ENCODE results near the gene BEND7. TPM values are rescaled to one million over a fixed set of nuclear protein-coding genes. Genes with fewer than 3 reads are reported as not detected.
"Not testable (repeated sequence)": the region's sequence is repeated elsewhere in the genome, so short reads cannot be mapped to it uniquely, and the experiment has no call there.

The BEND7 gene
- total and polyA plus RNA-seq, 8 donors: 4.6 to 32.1 (median 21.0) TPM

DNA sequence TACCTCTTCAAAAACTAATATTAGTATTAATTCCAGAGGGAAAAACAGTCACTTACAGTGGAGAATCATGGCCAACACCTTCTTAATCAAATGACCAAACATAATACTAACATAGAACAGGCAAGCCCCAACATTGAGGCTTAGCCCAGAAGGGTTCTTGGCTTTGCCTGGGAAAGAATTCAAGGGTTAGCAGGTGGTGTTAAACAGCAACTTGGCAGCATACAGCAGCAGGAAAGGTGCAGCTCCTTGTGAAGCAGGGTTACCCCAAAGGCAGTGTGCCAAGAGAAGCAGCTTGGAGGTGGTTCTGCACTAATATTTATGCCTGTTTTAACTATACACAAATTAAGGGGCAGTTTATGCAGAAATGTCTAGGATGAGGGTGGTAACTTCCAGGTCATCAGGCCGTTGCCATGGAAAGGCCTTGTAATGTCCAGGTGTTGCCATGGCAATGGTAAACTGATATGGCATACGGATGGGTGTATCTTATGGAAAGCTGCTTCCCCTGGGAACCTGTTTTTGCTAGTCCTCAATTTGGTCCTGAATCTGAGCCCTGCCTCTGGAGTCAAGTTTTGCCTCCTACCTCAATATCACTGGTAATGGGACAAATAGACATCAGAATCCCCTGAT, 27.2 kb upstream of the BEND7 start:
- Histone ChIP-seq H3K9me3 (peaks cover 0 to 7% (median under 1%) of the 10 kb centered on the region in 4 donors), H3K27me3 (no peaks in the 10 kb centered on the region), H3K4me3 (no peak overlapping the region), H3K36me3 (no peaks in the 10 kb centered on the region), H3K4me1 (no peaks in the 10 kb centered on the region), H3K27ac (no peak overlapping the region)
- intact Hi-C loops (cut with DNase I; ENCODE audit: low total_unique reads): no loop called here
- TF ChIP-seq POLR2A (IDR thresholded peaks at IDR 0.05) (no peak), POLR2AphosphoS5 (IDR thresholded peaks at IDR 0.05) (no peak), EP300 (IDR thresholded peaks at IDR 0.05) (no peak)
- TF ChIP-seq, protein P1, sequence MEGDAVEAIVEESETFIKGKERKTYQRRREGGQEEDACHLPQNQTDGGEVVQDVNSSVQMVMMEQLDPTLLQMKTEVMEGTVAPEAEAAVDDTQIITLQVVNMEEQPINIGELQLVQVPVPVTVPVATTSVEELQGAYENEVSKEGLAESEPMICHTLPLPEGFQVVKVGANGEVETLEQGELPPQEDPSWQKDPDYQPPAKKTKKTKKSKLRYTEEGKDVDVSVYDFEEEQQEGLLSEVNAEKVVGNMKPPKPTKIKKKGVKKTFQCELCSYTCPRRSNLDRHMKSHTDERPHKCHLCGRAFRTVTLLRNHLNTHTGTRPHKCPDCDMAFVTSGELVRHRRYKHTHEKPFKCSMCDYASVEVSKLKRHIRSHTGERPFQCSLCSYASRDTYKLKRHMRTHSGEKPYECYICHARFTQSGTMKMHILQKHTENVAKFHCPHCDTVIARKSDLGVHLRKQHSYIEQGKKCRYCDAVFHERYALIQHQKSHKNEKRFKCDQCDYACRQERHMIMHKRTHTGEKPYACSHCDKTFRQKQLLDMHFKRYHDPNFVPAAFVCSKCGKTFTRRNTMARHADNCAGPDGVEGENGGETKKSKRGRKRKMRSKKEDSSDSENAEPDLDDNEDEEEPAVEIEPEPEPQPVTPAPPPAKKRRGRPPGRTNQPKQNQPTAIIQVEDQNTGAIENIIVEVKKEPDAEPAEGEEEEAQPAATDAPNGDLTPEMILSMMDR (IDR thresholded peaks at IDR 0.05): no peak
- DNase-seq: peak in 1 of 2 donors; percentile 25
- WGBS, 5 donors: 39 to 62% (median 54%) methylated on average over 2 of the region's 2 CpGs

DNA sequence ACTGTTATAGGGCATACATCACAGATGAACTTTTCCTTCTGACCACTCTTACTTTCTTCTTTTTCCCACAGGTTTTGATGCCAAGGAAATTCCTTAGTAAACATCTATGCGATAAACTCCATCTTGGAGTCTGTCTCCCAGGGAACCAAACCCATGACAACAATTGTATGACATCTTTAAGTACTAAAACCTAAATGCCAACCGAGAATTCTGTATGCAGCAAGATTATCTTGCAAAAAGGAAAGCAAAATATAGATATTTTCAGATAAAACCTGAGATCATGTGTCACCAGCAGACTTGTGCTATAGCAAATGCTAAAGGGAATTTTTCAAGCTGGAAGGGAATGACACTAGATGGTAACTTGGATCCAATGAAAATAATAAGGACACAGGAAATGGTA, 22.0 kb upstream of the BEND7 start:
- intact Hi-C loops (cut with DNase I; ENCODE audit: low total_unique reads): no loop called here
- no peaks in the 10 kb centered on the region for H3K36me3 ChIP-seq
- 67 to 88% (median 83%) methylated on average over 2 of the region's 2 CpGs for WGBS, 5 donors
- peaks cover 0 to 26% (median 17%) of the 10 kb centered on the region in 4 donors for H3K9me3 ChIP-seq
- no peak for DNase-seq
- no peak for TF ChIP-seq POLR2A (IDR thresholded peaks at IDR 0.05)
- TF ChIP-seq, protein P1 (IDR thresholded peaks at IDR 0.05): no peak
- TF ChIP-seq POLR2AphosphoS5 (IDR thresholded peaks at IDR 0.05): no peak
- no peak for TF ChIP-seq EP300 (IDR thresholded peaks at IDR 0.05)
- no peak overlapping the region for H3K27ac ChIP-seq
- no peak overlapping the region for H3K4me3 ChIP-seq
- peaks cover 0 to 6% (median 0%) of the 10 kb centered on the region in 3 donors for H3K27me3 ChIP-seq
- H3K4me1 ChIP-seq: no peaks in the 10 kb centered on the region

DNA sequence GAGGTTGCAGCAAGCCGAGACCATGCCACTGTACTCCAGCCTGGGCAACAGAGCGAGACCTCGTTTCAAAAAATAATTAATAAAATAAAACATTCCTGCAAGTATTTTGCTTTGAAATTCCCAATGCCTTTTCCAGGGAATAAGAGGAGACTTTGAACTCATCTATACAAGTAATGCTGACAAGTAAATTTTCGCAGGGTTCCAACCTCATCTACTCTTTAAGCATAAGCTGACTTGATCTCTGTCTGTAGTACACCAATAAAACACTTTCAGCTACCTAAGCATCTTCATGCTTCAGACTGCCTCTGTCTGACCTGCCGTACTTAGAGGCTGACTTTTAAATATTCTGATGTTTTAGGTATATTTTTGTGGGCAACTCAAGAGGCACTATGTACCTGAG, 13.7 kb upstream of the BEND7 start:
- Histone ChIP-seq H3K9me3 (no peaks in the 10 kb centered on the region), H3K27me3 (peaks cover 0 to 52% (median 0%) of the 10 kb centered on the region in 3 donors), H3K27ac (no peak overlapping the region), H3K36me3 (no peaks in the 10 kb centered on the region), H3K4me3 (no peak overlapping the region), H3K4me1 (no peaks in the 10 kb centered on the region)
- 84 to 89% (median 88%) methylated on average over 5 of the region's 5 CpGs for WGBS, 5 donors
- DNase-seq: no peak
- TF ChIP-seq EP300 (IDR thresholded peaks at IDR 0.05): no peak
- no peak for TF ChIP-seq POLR2A (IDR thresholded peaks at IDR 0.05)
- TF ChIP-seq, protein P1 (IDR thresholded peaks at IDR 0.05): no peak
- no peak for TF ChIP-seq POLR2AphosphoS5 (IDR thresholded peaks at IDR 0.05)
- intact Hi-C loops (cut with DNase I; ENCODE audit: low total_unique reads): loop anchor here (10.0 kb wide), 1 partner anchor 178 kb away; no protein-coding TSS in a partner anchor

DNA sequence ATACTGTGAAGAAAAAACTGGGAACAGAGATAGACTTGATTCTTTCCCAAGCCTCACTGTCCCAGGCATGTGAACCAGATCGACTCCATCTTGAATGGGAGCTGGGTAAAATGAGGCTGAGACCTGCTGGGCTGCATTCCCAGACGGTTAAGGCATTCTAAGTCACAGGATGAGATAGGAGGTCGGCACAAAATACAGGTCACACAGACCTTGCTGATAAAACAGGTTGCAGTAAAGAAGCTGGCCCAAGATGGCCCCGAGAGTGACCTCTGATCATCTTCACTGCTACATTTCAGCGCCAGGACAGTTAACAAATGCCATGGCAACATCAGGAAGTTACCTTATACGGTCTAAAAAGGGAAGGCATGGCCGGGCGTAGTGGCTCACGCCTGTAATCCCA, 9.2 kb upstream of the BEND7 start:
- peaks cover 0 to 42% (median 0%) of the 10 kb centered on the region in 3 donors for H3K27me3 ChIP-seq
- H3K9me3 ChIP-seq; H3K4me3 ChIP-seq; H3K4me1 ChIP-seq; H3K36me3 ChIP-seq; intact Hi-C loops (cut with DNase I; ENCODE audit: low total_unique reads); H3K27ac ChIP-seq; DNase-seq: not testable (repeated sequence)
- 62 to 70% (median 66%) methylated on average over 9 of the region's 9 CpGs for WGBS, 5 donors

DNA sequence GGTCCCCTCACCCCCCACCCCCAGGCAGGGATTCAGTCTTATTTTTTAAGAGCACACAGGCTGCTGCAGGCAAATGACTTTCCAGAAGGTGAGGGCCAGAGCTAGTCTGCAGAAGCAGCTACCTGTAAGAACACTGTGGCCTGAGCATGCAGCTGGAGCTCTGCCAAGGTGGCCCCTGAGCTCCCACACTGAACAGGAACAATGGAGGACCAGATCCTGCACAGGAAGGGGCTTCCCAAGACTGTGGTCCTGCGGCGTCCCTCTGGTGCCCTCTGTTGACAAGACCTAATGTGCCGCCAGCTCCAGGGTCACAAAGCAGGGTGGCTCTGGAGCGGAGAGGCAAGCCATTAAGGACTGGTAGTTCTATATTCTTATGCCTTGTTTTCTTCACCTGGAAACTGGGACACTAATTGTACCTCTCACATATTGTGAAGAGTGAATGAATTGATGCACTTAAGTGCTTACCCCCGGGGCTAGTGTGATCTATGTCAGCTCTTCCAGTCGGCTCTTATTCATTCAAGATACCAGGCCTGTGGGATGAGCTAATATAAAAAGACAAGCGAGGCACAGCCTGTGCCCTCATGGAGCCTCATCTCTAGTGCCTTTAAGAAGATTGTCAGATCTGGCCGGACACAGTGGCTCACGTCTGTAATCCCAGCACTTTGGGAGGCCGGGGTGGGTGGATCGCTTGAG, 8.0 kb upstream of the BEND7 start:
- no peaks in the 10 kb centered on the region for H3K9me3 ChIP-seq
- peaks cover 0 to 31% (median 0%) of the 10 kb centered on the region in 3 donors for H3K27me3 ChIP-seq
- 51 to 56% (median 55%) methylated on average over 11 of the region's 11 CpGs for WGBS, 5 donors
- peak; percentile 67 to 90 for DNase-seq
- no peaks in the 10 kb centered on the region for H3K36me3 ChIP-seq
- no peak overlapping the region for H3K4me3 ChIP-seq
- intact Hi-C loops (cut with DNase I; ENCODE audit: low total_unique reads): no loop called here
- peaks cover 0 to 7% (median 5%) of the 10 kb centered on the region in 4 donors for H3K4me1 ChIP-seq
- no peak for TF ChIP-seq POLR2A (IDR thresholded peaks at IDR 0.05)
- TF ChIP-seq, protein P1 (IDR thresholded peaks at IDR 0.05): peak in 4 of 7 experiments; percentile 34 to 51 (median 48)
- no peak for TF ChIP-seq EP300 (IDR thresholded peaks at IDR 0.05)
- TF ChIP-seq POLR2AphosphoS5 (IDR thresholded peaks at IDR 0.05): no peak
- H3K27ac ChIP-seq: no peak overlapping the region

Measured in stomach (tissue), 9 donors.